Left lung (tissue), 10 donors: ENCODE data around the gene CD83. TPM values are rescaled to one million over a fixed set of nuclear protein-coding genes. Genes with fewer than 3 reads are reported as not detected.

Source experiments
- ATAC-seq: fragments of 200-7000 bp; cut with Tn5 transposase; one replicate; pipeline ENCODE4 v1.9.1; 2020; ENCODE audit warnings: moderate library complexity
- DNase-seq, 4 donors: peaks; one replicate each; pipeline ENCODE4 v3.0.0-alpha.2; 2013 to 2020
- H3K27ac ChIP-seq, 2 donors: fragments of 200-600 bp; sonication (generic) in 1 of 2; one replicate each; pipeline versions ENCODE4 v1.5.0 to v1.8.0; 2020 to 2021
- H3K27me3 ChIP-seq, 2 donors: fragments of 200-600 bp; sonication (generic) in 1 of 2; one replicate each; pipeline versions ENCODE4 v1.5.0 to v1.8.0; 2020 to 2021
- H3K36me3 ChIP-seq, 2 donors: fragments of 200-600 bp; sonication (generic) in 1 of 2; one replicate each; pipeline versions ENCODE4 v1.5.0 to v1.8.0; 2020 to 2021
- H3K4me1 ChIP-seq, 2 donors: fragments of 200-600 bp; one replicate each; pipeline ENCODE4 v1.8.0; 2021
- H3K4me3 ChIP-seq, 2 donors: fragments of 200-600 bp; sonication (generic) in 1 of 2; one replicate each; pipeline versions ENCODE4 v1.5.0 to v1.8.0; 2020 to 2021; ENCODE audit warnings: mild to moderate bottlenecking in 1 of 2
- H3K9me3 ChIP-seq, 2 donors: fragments of 200-600 bp; sonication (generic) in 1 of 2; one replicate each; pipeline versions ENCODE4 v1.5.0 to v1.8.0; 2020 to 2021
- intact Hi-C, 2 donors: fragments of 100-400 bp; cut with DNase I; formaldehyde crosslinking; loops; one replicate each; pipeline versions ENCODE4 v1.11.2 to v1.14.2; 2022
- polyA plus RNA-seq, 6 donors: library from polyadenylated mRNA; unstranded; fragments of 120-200 nt; gene quantifications; one replicate each; pipeline ENCODE4 v1.2.1, GENCODE V29; 2013; ENCODE audit not compliant: insufficient read length in 6 of 6
- total RNA-seq, 2 donors: library from RNA; stranded (reverse); fragmentation: NEBNext Ultra II Directional; extraction: Animal tissue kit (Norgen Biotek cat#: 25700); gene quantifications; one replicate each; pipeline ENCODE4 v1.2.1, GENCODE V29; 2021
- TF ChIP-seq, protein P1 (sequence below), 2 donors: fragments of 200-600 bp; sonication (generic) in 1 of 2; IDR thresholded peaks; one replicate each; pipeline versions ENCODE4 v1.5.0 to v1.8.0; 2021; ENCODE audit warnings: antibody characterized with exemption in 2 of 2
- donor health status: DM: no; HTN: yes; CAD: no.
- donor health status: DM: no; HTN: no; CAD: no.

CD83 gene
- total and polyA plus RNA-seq, 8 donors = 13.9 to 22.1 (median 17.8) TPM

DNA sequence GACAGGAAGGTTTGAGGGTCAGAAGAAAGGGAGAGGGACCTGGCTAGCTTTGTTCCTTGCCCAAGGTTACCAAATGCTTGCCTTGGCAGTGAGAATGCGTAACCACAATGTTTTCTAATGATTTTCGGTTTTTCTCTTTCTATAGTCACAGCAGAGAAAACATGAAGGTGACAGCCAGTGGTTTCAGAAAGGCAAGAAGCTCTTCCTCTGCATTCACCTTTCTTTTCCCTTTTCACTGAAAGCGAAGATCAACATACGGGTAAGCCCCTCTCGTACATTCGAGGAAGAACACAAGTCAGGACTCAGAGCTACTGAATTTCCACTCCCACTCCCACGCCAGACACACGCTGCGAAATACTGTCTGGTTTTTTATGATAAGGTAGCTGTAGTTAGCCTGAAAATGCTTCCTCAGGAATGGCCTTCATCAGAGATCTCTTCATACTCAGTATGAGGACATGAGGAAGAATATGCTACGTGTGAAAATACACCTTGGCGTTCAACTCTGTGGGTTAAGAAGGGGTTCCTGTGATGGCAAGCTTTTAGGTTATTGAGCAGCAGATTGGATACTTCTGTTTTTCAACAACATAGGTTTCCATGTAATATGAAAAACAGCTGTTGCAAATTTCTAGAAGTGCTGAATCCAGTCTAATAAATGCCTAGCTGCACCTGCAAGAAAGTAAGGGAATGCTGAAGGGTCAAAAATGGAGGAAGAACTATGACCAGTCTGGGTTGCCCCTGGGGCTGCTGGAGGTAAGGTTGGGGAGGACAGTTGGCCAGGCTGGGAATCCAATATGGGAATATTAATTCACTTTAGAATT, 7.4 kb upstream of the CD83 start:
- DNase-seq = no peak
- TF ChIP-seq, protein P1, sequence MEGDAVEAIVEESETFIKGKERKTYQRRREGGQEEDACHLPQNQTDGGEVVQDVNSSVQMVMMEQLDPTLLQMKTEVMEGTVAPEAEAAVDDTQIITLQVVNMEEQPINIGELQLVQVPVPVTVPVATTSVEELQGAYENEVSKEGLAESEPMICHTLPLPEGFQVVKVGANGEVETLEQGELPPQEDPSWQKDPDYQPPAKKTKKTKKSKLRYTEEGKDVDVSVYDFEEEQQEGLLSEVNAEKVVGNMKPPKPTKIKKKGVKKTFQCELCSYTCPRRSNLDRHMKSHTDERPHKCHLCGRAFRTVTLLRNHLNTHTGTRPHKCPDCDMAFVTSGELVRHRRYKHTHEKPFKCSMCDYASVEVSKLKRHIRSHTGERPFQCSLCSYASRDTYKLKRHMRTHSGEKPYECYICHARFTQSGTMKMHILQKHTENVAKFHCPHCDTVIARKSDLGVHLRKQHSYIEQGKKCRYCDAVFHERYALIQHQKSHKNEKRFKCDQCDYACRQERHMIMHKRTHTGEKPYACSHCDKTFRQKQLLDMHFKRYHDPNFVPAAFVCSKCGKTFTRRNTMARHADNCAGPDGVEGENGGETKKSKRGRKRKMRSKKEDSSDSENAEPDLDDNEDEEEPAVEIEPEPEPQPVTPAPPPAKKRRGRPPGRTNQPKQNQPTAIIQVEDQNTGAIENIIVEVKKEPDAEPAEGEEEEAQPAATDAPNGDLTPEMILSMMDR (IDR thresholded peaks at IDR 0.05) = no peak
- Histone ChIP-seq H3K36me3 (no peaks in the 10 kb centered on the region), H3K4me3 (no peak overlapping the region), H3K27ac (no peak overlapping the region), H3K9me3 (peaks cover 0 to 11% of the 10 kb centered on the region in 2 donors), H3K27me3 (no peaks in the 10 kb centered on the region), H3K4me1 (peaks cover 0 to 25% of the 10 kb centered on the region in 2 donors)
- ATAC-seq = no peak
- intact Hi-C loops = no loop called here

DNA sequence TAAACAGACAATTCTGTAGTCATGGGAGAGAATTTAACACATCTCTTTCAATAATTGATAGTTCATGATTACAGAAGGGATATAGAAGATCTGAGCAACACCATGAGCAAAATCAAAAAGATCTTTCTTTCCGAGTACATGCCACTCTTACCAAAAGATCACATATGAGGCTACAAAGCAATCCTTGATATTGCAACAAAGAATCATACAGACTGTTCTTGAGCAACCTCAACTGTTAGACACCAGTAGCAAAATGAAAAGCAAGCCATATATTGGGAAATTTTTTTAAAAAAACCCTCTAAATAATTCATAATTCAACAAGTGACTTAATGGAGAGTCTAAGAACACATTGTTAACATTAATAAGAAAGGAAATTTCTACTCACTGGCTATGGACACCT, 3.6 kb upstream of the CD83 start:
- no peaks in the 10 kb centered on the region for H3K27me3 ChIP-seq
- ATAC-seq (no peak), DNase-seq (no peak)

DNA sequence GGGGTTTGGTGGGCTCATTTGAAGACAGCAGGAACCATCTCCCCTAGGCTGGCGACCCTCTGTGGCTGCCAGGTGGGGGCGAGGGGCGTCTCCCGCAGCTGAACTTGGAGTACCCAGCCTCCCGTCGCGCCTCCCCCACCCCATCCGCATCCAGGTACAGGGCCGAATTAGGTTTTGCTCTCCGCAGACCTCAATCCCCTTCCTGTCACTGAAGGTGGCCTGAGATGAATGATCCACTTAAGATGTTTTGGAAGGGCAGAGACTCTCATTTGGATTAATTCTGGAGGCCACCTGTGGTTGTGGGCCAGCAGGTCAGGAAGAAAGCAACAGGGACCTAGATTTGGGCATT, 493 bp downstream of the CD83 start:
- Histone ChIP-seq H3K9me3 (no peaks in the 10 kb centered on the region), H3K36me3 (no peaks in the 10 kb centered on the region), H3K27ac (peak overlapping the region in 1 of 2 donors; percentile 79), H3K27me3 (no peaks in the 10 kb centered on the region), H3K4me3 (peak overlapping the region; percentile 44 to 60), H3K4me1 (peaks cover 0 to 50% of the 10 kb centered on the region in 2 donors)
- intact Hi-C loops = no loop called here
- TF ChIP-seq, protein P1 (IDR thresholded peaks at IDR 0.05) = no peak
- ATAC-seq = peak; percentile 18
- DNase-seq = no peak

More for the DNA sequence above, 3.6 kb upstream of the CD83 start:
- Histone ChIP-seq H3K4me1 (peaks cover 0 to 34% of the 10 kb centered on the region in 2 donors), H3K36me3 (no peaks in the 10 kb centered on the region), H3K4me3 (no peak overlapping the region), H3K27ac (no peak overlapping the region), H3K9me3 (no peaks in the 10 kb centered on the region)
- TF ChIP-seq, protein P1 (IDR thresholded peaks at IDR 0.05) = no peak
- intact Hi-C loops = no loop called here

DNA sequence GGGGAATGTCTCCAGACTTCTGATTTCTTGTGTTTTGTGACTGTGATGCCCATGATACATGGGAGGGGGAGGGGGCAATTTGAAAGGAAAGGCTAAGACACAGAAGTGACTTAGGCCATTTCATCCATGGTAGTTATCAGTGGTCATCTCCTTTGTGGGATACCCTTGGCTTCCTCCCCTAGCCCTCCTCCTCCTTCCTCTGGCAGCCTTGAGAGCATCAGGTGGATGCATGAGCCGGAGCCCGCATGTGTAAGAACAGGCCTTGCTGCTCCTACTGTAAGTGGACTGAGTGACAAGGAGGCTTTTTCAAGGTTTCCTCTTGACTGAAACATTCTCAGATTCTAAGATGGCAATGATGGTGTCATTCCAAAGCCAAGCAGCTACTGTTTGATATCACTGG, 874 bp downstream of the CD83 start:
- DNase-seq (no peak), ATAC-seq (no peak)
- peak overlapping the region in 1 of 2 donors; percentile 60 for H3K4me3 ChIP-seq
- TF ChIP-seq, protein P1 (IDR thresholded peaks at IDR 0.05) = no peak
- no peaks in the 10 kb centered on the region for H3K27me3 ChIP-seq
- H3K27ac ChIP-seq = no peak overlapping the region
- H3K36me3 ChIP-seq = no peaks in the 10 kb centered on the region
- H3K9me3 ChIP-seq = no peaks in the 10 kb centered on the region
- intact Hi-C loops = no loop called here
- H3K4me1 ChIP-seq = peaks cover 0 to 54% of the 10 kb centered on the region in 2 donors

DNA sequence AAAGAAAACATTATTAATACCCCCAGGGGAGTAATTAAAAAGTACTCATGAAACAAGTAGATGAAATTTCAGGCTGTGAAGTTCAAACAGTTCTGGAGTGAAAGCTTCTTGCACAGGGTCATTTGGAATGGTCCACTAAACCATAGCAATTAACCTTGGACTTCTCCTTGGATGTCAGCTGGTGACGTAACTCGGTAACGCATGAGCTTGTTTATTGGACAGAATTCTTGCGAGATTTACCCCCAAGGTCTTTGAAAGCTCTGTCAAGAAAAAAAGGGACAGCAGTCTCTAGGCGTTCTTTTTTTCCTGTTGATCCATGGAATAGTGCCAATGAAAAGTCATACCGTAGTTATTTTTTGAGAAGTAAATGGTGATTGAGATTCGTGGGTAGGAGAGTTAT, 2.2 kb downstream of the CD83 start:
- H3K4me1 ChIP-seq = peaks cover 0 to 63% of the 10 kb centered on the region in 2 donors
- DNase-seq (no peak), ATAC-seq (no peak)
- no peaks in the 10 kb centered on the region for H3K9me3 ChIP-seq
- TF ChIP-seq, protein P1 (IDR thresholded peaks at IDR 0.05) = no peak
- intact Hi-C loops = no loop called here
- peak overlapping the region in 1 of 2 donors; percentile 60 for H3K4me3 ChIP-seq
- no peaks in the 10 kb centered on the region for H3K27me3 ChIP-seq
- no peak overlapping the region for H3K27ac ChIP-seq
- H3K36me3 ChIP-seq = no peaks in the 10 kb centered on the region
